Activated effector memory CD4-positive, alpha-beta T cell treated with anti-CD3 and anti-CD28 coated beads, Interleukin-2, amount 50 U/mL, for 16 hours (primary cell): ENCODE measurements around the gene TGM5.
"Not testable (repeated sequence)": the region's sequence is repeated elsewhere in the genome, so short reads cannot be mapped to it uniquely, and the experiment has no call there.

Source experiments
- DNase-seq: peaks from one replicate; pipeline ENCODE4 v3.0.0-alpha.2; 2020

The TGM5 gene

GRCh38 chr15:43212951-43213350, 53.8 kb downstream of the TGM5 start:
- DNase-seq, result no peak

DNA sequence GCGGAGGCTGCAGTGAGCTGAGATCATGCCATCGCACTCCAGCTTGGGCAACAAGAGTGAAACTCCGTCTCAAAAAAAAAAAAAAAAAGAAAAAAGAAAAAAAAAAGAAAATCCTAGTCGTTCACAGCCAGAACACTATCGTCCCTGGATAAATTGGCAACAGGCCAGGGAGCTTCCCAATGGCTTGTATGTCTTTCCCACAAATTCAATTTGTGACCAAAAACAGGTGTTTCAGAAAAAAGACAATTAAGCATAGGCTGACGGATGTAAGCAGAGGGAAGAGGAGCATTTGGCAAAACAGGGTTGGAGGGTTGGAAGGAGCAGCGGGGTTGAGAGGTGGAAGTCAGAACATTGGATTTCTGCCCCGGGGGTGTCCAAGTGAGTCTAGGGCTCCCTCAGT, 54.4 kb downstream of the TGM5 start:
- DNase-seq, result no peak

GRCh38 chr15:43211224-43211735, 55.4 kb downstream of the TGM5 start:
- no peak for DNase-seq

GRCh38 chr15:43210807-43211206, 55.9 kb downstream of the TGM5 start:
- DNase-seq, result no peak

DNA sequence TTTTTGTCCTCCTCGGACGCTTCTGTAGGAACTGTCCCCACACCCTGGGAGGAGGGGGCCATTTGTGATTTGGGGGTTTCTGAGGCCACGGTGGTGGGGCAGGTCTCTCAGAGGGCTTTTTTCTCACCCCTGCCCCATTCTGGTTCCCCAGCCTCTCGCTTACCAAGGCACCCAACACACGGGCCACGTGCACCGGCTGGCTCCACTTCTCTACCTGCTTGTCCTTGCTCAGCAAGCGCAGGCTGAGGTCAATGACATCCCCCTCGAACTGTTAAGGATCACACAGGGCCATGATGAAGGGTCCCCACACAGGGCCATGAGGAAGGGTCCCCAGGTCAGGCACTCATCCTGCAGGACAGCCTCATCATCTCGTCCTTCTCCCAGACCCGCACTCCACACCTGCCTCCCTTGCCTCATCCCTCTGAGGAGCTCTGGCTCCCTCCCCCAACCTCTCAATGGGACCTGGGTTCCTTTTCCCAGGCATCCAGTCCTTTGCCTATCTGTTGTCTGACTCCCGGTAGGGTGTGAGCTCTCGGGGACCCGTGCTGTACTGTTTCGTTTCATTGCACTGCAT, 56.5 kb downstream of the TGM5 start:
- no peak for DNase-seq

DNA sequence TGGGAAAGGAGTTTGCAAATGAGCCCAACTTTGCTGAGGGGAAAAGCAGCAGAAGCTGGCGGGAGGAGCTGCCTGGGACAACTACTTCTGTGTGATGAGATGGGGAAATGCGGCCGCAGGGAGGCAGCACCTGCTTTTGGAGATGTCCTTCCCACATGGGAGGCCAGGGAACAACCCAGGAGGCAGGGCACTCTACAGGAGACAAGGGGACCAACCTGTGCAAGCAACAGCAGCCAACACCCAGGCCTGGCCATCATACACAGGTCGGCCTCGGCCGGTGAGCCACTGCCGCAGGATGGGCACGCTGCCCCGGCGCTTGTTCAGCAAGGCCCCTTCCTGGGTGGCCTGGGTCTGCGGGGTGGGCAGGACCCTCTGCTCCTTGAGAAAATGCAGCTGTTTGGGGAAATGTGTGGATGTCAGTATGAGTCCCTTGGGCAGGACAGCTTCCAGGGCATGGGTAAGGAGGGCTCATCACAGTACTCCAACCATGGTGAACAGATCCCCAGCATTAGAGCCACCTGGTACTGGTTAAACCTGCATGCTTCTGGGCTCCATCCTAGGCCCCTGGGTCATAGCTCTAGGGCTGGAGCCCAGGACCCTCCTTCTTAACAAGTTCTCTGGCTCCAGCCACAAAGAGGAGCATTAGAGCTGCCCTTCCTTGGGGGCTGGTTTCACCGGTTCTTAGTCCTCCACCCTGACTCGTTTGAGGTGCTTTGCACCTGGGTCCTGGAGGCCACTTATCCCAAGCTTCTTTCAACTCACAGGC, 57.5 kb downstream of the TGM5 start:
- DNase-seq, result no peak

GRCh38 chr15:43208052-43209002, 58.4 kb downstream of the TGM5 start:
- no peak for DNase-seq

- DNase-seq, result no peak
Measured at GRCh38 chr15:43207024-43207423, 59.7 kb downstream of the TGM5 start.

- DNase-seq, result no peak
Measured at GRCh38 chr15:43206054-43206453, 60.7 kb downstream of the TGM5 start.

DNA sequence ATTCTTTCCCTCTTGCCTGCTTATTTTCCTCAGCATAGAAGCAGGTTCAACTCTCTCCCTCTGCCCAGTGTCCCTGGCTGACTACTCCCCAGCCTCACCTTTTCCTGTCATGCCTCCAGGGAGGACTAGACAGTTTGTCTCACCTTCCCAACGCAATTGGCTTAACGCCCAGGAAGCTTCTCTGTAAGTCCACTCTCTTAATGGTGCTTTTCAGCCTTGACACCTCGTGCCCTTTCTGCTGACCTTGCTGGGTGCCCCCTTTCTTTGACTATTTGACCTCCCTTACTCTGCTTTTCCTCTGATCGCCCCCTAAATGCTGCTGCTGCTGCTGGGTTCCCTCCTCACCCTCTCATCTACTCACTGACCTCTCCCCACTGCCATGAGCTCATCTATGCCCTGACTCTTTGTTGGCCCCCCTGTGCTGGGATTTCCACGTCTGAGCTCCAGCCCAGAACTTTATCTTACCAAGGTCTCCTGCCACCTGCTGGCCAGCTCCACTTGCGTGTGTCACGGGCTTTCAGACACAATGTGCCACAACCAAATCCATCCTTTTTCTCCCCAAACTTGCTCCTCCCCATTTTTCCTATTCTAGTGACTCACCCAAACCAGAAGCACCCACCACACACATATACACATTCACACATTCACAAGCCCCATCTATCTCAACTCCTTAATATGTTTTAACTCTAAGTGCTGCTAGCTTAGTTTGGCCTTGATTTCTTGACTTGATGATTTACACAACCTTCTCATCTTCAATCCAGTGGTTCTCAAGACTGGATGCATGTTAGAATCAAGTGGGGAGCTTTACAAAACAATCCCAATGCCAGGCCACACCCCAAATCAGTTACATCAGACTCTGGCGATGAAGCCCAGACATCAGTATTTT, 62.5 kb downstream of the TGM5 start:
- DNase-seq, result peak; percentile 82

GRCh38 chr15:43199945-43200488, 66.7 kb downstream of the TGM5 start:
- no peak for DNase-seq

DNA sequence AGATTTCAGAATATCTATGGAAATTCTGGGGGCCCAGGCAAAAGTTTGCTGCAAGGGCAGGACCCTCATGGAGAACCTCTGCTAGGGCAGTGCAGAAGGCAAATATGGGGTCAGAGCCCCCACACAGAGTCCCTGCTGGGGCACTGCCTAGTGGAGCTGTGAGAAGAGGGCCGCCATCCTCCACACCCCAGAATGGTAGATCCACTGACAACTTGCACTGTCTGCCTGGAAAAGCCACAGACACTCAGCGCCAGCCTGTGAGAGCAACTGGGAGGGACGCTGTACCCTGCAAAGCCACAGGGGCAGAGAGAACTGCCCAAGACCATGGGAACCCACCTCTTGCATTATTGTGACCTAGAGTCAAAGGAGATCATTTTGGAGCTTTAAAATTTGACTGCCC, 67.7 kb downstream of the TGM5 start:
- no peak for DNase-seq

- not testable (repeated sequence) for DNase-seq
Measured at GRCh38 chr15:43198556-43198955, 68.2 kb downstream of the TGM5 start.

- not testable (repeated sequence) for DNase-seq
Measured at GRCh38 chr15:43197773-43198172, 69.0 kb downstream of the TGM5 start.

- no peak for DNase-seq
Measured at GRCh38 chr15:43196760-43197548, 69.8 kb downstream of the TGM5 start.

DNA sequence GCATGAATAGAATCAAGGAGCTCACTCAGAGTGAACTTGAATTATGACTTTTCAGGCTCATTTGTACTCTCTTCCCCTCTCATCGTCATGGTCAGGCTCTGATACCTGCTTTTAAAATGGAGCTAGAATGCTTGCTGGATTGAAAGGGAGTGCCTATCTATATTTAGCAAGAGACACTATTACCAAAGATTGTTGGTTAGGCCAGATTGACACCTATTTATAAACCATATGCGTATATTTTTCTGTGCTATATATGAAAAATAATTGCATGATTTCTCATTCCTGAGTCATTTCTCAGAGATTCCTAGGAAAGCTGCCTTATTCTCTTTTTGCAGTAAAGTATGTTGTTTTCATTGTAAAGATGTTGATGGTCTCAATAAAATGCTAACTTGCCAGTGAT, 71.9 kb downstream of the TGM5 start:
- DNase-seq, result no peak

DNA sequence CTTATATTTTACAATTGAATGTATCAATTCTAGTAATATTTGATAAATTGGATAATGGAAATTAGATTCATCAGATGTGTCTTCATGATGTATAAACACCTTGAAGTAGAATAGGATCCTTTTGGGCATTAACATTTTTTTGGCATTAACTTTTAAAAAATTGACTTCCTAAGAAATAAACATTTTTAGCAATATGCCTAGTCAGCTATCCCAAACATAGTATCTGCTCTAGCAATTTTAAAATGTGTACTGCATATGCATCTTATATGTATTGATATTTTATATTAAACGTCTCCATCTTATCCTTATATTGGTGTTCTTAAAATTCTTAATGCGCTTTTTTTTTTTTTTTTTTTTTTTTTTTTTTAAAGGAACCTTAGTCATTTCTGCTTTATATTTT, 73.0 kb downstream of the TGM5 start:
- no peak for DNase-seq

DNA sequence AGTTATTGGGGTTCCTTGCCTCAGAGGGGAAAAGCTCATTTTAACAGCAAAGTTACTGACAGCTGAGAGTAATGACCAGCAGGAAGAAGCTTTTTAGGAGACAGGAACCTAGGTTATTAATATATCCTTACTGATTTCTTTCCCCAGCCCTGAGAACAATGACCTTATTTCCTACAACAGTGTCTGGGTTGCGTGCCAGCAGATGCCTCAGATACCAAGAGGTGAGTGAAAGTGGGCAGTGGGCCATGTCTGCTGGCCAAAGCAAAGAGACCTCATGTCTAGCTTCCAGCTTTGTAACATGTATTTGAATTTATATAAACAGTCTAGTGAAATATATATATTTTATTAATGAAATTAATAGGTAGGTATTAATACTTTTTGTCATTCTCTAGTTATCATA, 76.5 kb downstream of the TGM5 start:
- DNase-seq, result no peak

DNA sequence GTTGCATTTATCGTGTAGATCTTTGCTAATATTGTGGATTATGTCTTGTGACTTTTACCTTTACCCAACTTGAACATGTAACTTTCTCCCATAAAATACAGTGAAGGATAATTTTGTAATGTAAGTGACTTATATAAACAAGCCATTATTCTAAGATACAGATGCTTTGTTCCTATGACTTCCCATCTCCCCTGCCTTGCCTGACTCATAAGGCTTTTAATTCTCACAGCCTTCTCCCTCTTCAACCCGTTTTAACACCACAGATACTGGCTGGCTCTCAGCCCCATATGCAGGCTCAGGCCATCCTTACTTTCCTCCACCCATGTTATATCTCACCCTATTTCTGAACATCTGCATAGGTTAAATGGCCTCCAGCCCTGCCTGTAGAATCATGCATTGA, 77.4 kb downstream of the TGM5 start:
- DNase-seq, result no peak

DNA sequence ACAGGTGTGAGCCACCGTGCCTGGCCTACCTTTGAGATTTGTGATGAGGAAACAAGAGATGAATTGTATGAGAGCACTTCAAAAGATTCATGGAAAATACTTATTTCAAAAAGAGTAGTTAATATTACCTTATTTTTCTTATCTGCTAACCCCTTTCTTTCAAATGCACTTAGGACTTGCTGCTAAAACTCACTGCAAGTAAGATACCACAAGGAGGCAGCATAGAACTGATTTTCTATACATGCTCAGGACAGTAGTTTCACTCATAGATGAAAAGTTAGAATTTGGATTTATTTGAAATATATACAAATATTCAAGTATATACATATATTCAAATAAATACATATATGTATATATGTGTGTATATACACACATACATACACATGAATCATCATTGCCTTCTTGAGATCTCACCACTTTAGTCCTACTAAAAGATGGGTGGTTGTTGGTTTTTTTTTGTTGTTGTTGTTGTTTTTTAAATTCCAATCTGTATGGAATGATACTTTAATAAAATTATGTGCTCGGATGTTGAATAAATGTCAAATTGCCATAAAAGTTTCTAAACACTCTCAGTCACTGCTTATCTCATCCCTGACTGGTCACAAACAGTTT, 79.1 kb downstream of the TGM5 start:
- no peak for DNase-seq

- DNase-seq, result no peak
Measured at GRCh38 chr15:43186003-43186353, 80.8 kb downstream of the TGM5 start.
